GM18502 (cell line): Measurements from ENCODE around the gene NKIRAS2.

Experiments used
- ATAC-seq: cut with Tn5 transposase; IDR thresholded peaks from one replicate; pipeline ENCODE4 v1.9.1; 2021; ENCODE audit warnings: mild to moderate bottlenecking; ENCODE audit not compliant: unreplicated experiment, poor library complexity

Gene NKIRAS2

DNA sequence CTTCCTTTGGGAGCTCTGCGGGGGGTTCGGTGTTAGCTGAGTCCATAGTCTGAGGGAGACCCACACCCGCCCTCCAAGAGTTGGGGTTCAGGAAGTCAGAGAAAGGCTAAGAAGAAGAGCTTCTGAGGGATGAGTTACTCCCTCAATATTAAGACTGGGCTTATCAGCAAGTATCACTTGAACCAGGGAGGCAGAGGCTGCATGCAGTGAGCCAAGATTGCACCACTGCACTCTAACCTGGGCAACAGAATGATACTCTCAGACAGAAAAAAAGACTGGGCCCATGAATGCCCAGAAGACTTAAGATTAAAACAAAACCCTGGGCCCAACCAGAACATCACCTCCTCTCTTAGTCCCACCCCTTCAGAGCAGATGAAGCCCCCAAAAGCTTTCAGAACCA, 6.0 kb downstream of the NKIRAS2 start:
- ATAC-seq: no peak

DNA sequence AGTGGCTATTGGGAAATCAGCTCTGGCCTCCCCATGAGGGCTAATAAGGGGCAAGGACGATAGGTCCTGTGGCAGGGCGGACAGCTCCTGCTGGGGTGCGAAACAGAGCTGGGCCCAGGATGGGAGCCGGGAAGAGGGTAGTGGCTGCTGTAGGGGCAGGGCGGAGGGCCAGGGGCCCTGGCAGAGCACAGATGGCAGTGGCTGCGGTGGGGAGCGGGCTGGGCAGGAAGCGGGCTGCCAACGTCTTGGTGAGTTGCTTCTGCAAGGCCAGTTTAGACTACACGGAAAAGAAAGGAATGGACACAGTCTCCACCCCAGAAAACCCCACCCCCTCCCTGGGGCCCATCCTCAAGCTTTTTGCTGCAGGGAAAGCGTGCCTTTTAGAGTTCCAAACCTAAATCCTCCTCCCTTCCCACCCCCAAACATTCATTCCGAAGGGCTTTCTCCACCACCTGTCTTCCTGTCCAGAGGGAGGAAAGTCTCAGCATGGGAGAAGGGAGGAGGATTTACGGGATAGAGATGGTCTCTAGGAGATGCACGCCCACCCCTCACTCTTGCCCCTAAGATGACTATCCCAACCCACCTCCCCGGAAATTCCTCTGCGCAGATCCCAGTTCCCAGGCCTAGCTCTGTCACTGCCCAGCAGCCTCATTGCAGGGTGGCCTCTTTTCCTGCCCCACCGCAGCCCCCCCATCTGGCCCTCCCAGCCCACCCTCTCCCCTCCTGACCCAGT, 7.1 kb downstream of the NKIRAS2 start:
- ATAC-seq: no peak

DNA sequence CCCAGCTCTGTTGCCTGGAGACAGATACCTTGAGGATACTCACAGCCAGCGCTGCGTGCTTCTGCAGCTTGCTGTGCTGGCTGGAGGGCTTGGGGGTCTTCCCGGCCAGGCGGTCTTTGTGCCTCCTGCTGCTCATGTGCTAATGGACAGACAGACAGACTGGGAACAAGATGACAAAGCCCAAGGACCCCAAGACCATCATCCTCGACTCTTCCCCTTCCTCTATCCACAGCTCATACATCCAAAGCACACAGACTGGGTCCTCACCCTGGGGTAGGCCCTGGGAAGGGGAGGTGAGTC, 7.7 kb downstream of the NKIRAS2 start:
- no peak for ATAC-seq

DNA sequence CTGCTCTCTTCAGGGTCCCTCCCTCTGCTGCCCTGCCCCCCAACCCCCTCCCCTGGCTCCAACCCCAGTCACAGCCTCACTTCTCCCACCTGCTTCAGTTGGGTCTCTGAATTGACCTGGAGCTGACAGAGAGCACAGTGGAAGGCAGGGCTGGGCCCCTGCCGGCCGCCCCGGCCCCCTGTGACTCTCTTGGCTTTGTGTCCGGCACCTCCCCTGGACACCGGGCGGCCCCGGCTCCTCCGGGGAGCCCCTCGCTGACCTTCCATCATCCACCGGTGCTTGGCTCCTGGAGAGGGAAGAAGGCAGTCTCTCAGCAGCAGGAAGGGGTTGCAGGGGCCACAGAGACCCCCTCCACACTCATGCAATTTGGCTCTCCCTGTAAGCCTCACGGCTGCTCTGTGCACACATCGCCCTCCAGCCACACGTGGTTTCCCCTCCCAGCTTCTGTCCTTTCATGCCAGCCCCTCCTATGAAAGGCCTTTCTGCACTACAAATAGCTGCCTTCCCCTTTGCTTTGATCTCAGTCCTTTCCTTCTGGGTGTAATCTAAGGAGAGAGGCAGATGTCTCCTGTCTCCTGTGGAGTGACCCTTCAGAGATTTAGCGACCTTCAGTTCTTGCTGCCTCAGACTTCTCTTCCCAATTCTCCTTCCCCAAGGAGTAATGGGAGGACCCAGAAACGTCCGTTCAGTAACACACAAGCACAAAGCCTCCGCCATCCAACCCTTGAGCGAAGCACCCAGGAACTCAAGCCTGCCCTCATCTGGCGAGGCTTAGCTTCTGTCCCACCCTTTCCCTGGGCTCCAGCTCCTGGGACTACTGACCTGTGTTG, 8.3 kb downstream of the NKIRAS2 start:
- ATAC-seq: no peak

DNA sequence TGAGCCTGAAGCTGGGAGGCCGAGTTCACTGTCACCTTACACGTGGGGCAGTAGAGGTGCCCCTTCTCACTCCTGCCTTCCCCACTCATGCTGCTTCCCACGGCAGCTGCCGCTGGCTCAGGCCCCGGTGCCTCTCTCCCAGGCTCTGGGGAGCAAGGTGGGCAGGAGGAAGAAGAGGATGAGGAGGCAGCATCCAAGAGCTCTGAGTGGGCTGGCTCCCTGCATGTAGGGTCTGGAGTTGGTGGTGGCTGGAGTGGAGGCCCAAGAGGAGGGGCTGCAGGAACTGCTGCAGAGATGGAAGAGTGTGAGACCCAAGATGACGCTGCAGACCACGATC, 8.9 kb downstream of the NKIRAS2 start:
- no peak for ATAC-seq

DNA sequence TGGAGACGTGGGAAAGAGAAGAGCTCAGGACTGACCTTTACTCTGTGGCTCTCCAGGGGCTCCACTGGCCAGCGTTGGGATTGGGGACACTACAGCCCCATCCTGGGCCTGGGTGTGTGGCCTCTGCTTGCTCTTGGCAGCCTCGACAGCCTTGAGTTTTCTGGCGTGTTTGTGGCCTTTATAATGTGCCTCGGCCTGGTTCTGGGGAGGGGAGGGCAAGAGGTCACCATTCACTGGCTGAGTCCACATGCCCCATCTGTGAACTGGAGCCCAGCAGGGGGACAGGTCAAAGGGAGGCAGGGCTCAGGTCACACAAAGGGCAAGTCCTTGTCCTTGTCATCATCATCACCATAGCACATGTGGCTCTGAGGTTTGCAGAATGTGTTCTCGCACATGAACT, 11.7 kb downstream of the NKIRAS2 start:
- no peak for ATAC-seq

DNA sequence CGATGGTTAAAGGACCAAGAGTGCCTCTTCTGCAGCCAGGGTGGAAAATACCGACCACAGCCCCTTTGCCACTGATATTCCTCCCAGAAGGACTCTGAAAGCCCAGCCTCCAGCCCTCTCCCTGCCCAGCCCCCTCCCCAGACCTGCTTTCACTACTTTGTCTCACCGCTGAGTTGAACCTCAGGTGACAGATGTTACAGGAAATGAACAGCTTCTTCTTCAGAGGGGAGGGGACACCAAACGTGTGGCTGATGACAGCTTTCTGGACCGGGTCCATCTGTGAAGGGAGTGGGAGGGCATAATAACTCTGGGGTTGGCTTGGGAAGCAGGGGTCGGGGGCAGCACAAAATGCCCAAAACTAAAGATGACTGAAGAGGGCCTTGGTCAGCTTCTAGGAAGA, 14.2 kb downstream of the NKIRAS2 start:
- no peak for ATAC-seq

DNA sequence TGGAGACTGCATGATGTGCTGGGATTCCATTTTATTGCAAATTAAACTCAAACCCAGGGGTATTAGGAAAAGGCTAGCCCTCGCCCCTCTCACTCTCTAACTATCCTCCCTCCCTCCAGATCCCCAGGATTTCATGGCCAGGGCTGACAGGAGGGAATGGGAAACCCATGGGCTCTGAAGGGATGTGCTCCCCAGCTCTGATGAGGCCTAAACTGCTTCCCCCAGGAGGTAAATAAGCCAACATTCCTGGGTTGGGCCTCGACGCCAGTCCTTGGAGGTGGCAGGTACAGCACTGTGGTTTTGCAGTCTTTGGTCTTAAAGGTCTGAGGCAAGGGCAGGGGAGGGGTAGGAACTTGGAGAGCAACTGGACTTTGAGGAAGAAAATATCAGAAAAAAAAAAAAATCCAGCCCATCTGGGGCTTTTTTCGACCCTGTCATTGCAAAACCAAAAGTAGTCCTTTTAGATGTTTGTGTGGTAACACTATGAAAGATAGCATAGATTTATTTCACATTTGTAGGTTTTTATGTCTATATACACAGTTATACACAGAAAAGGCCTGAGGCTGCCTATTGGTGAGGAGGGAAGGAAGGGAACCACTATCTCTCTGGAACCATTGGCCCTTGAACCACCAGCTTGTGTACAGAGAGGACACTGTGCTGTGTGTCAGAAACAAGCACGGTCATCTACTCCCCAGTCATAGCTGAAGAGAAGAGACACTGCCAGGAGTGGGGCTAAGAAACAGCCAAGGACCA, 18.5 kb downstream of the NKIRAS2 start:
- ATAC-seq: no peak

DNA sequence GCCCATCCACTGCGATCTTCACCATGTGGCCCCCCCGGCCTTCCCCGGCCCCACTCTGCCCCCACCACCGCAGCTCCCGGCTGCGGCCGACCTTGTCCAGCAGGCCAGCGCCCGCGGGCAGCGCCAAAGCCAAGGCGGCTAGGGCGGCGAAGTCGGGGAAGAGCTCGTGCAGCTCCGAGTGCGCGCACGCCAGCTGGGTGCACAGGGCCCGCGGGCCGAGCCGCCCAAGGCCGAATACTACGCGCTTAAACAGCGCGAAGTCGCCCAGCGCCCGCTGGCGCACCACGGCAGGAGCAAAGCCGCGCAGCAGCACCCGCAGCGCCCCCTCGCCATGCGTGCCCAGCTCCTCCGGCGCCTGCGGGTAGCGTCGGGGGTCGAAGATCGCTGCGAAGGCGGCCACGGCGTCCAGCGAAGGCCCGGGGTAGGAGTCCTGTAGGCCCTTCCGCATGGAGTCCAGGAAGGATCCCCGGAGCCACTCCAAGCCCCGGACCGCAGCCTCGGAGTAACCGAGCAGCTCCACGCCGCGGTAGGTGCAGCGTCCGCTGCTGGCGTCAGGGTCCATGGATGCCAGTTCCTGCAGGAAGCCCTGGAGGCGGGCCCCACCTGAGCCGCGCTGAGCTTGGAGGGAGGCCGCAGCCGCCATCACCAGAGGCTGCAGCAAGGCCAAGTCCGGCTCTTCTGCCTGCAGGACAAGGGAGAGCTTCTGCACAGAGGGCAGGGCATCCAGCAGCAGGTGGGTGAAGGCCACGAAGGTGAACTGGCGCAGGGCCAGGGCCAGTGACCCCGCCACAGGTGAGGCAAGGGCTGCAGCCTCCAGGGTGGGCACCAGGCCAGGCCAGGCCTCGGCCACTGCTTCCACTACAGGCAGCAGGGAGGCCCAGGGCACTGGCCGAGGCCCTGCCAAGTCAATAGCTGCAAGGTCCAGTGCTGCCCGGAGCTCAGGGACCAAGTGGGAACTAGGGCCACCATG, 20.2 kb downstream of the NKIRAS2 start:
- no peak for ATAC-seq

DNA sequence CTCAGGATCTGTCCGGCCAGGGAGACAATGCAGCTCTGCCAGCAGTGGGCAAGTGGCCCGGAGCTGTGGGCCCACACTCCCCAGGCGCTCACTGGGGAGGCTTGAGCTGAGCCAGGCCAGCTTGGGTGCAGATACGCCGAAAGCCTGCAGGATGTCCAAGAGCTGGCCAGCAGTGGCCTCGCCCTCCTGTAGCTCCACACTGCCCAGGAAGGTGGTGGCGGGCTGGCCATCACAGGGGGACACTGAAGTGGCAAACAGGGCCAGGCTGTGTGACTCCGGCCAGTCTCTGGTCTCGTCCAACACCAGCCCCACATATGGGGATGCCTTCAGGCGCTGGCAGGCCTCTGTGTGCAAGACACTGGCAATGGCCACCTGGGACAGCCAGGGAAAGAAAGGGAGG, 20.9 kb downstream of the NKIRAS2 start:
- ATAC-seq: no peak

DNA sequence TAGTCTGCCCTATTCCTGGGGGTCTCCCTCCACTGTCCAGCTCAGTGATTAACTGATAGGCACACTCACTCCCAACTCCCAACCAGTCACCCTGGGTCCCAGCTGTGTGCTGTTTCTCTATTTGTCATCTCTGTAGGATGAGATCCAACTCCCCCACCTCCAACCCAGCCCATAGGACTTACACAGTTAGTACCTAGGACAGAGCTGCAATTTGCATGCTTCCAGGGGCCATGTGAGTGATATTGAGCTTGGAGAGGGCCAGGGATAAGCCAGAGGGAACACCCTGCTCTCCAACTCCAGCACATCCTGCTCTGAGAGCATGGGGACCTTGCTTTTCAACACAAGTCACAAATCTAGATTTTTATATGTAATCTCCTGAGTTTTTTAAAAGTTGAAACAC, 21.7 kb downstream of the NKIRAS2 start:
- no peak for ATAC-seq

DNA sequence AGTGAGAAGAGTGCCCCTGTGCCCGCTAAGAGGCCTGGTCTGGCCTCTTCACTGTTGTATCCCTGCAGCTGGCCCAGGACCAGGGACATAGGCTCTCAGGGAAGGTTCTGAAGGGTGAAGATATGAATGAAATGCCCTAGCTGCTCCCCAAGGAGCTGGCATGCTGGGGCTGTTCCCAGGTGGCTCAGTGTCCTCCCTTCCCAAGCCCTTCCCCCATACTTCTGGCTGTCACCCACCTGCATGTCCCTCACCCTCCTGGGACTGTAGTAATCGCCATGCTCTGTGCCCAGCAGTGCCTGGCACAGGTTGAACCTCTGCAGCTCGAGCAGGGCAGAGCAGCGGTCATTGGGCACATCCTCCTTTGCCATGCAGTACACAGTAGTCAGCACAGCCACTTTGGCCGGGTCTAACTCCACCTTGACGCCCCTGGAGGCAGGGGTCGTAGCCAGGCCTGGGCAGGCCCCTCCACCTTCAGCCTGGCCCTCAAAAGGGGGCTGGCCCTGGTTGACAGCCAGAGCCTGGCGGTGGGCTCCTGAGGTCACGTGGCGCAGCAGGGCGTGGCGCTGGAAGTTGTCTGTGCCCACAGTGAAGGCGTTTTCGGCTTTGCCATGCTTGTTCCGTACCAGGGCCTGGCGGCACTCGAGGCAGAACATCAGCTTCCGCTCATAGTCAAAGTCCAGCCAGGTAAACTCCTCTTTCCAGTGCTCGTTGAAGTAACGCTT, 22.9 kb downstream of the NKIRAS2 start:
- ATAC-seq: no peak

DNA sequence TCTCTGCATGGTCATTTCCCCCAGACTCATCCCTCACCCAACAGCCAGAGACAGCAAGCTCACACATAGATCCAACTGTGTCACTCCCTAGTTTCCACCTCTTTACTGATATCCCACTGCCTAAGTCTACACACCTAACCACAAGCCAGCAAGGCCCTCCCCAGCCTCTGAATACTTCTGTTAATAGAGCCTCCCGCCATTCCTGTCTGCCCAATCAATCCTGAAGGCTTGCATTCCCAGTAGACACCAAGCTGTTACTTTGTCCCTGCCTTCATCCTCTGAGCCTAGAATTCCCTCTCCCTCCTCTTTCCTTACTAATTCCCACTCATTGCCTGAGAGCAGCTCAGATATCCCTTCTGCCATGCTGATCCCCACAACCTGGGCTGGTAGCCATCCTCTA, 25.8 kb downstream of the NKIRAS2 start:
- no peak for ATAC-seq

DNA sequence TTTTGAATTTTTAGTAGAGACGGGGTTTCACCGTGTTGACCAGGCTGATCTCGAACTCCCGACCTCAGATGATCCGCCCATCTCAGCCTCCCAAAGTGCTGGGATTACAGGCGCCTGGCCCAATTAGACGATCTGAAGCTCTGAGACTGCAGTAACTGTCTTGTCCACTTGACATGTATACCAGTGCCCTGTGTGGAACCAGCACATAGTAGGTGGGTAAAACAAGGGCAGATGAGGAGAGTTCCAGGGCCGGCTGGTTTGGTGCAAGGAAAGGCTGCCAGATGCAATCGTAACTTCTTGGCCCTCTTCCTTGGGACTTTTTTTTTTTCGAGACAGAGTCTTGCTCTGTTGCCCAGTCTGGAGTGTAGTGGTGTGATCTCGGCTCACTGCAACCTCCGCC, 27.5 kb downstream of the NKIRAS2 start:
- ATAC-seq: no peak

DNA sequence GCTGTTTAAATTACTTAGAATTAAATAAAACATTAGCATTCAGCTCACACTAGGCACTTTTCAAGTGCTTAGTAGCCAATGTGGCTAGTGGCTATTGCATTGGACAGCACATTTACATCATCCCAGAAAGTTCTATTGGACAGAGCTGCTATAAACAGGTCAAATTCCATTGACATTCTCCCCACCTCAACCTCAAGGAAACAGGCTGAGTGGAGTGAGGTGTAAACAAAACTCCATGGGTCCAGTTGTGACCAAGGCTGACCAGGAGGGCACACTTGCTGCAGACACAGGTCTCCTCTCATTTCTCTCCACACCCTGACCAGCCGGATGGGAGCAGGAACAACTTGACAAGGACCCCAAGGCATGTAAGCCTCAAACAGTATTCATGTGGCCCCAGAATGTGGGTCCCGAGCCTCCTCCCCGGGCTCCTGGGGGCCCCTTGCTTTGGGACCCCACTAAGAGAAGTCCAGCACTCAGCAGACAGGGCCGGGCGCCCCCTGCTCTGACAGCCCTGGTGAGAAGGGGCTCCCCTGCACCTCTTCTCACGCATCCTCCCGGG, 30.0 kb downstream of the NKIRAS2 start:
- ATAC-seq: no peak

DNA sequence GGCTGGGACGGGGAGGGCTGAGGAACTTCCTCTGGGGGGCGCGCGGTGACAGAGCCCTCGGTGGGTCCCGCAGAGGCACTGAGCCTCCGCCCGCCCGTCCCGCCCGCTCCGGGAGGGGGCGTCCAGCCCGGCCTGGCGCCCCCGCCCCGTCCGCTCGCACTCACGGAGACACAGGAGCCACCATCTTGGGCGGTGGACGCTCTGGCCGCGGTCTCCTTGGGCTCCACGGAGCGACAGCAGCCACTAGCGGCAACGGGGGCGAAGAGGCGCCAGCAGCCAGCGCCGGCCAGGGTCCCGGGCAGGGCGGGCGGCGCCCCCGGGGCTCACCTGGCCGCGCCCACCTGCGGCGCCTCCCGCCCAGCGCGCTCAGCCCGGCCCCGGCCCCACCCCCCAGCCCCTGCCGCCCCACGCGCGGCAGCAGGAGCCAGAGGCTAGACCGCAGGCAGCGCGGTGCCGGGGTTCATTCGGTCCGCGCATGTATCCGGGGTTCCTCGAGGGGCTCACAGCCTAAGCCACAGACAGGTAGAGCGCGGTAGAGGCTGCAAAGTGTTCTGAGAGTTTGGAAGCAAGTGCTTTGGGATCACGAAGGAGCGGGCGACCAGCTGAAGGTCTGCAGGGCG, 30.6 kb downstream of the NKIRAS2 start, which contains the start of gene C17orf113:
TSS of gene C17orf113 (minus strand) at position 209 of the 620 bp plus-strand sequence. CDS start 7,225 bp downstream, outside the sequence.
- no peak for ATAC-seq

DNA sequence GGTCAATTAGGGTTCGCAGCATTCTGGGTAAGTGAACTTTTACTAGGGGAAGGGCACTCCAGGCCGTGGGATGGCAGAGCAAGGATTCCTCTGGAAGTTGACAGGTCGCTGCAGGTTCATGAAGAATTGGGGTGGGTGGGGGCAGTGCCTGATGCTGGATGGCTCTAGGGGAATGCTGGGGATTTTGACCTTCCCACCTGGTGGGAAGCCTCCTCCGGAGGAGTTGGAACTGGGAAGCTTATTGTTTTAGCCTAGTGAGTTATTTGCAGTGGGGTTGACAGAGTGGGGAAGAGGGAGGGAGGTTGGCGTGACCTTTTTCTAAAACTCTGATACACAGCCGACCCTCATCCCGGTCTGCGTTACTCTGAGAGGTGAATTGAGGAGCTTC, 31.1 kb downstream of the NKIRAS2 start:
- no peak for ATAC-seq

DNA sequence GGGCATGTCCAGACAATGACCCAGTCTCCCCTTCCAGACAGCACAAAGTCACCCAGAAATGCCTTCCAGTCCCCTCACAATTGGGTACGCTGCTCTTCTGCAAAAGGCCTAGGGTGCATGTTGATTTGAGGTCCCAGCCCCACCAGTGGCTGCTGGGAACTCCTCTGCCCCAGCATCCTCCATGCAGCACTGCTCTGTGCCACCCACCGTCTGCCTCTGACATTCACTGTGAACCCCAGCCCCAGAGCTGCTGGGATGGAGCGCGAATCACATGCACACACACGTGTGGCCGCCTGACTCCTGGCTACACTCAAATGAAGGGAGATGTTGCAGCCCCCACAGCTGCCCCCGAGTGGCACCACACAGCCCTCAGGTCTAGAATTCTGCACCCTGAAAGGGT, 31.8 kb downstream of the NKIRAS2 start:
- no peak for ATAC-seq

DNA sequence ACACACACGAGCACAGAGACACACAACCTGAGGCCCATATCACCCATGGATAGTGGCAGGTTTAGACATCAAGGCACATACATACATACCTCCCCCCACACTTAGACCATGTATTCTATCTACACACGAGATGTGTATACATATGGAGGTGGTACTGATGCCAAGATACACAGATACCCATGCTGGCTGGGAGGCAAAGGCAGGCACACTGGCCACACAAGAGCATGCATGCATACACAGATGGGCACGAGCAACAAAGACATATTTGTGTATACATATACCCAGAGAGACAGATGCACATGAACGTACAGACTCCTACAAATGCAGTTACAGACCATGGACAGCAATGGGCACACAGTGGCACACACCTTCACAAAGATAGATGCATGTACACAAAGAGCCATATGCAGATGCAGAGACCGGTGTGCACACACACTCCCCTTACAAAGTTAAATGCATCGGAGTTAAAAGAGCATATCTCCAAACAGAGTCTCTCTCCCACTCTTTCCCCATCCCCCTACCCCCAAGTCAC, 32.5 kb downstream of the NKIRAS2 start:
- no peak for ATAC-seq
